Measurements from ENCODE around the gene FBXL17.

FBXL17 gene

GRCh38 chr5:107997338-107997980 lies 384.4 kb downstream of the FBXL17 start:
- DNase-seq (ENCODE audit: low read depth) = peak; percentile 6

GRCh38 chr5:107993341-107993740 lies 388.6 kb downstream of the FBXL17 start:
- DNase-seq (ENCODE audit: low read depth) = no peak

GRCh38 chr5:107990881-107991810 lies 390.8 kb downstream of the FBXL17 start:
- DNase-seq (ENCODE audit: low read depth) = no peak

- DNase-seq (ENCODE audit: low read depth) = peak; percentile 32
These were observed 396.8 kb downstream of the FBXL17 start for GRCh38 chr5:107985144-107985543.

- no peak for DNase-seq (ENCODE audit: low read depth)
These were observed 399.0 kb downstream of the FBXL17 start for GRCh38 chr5:107982703-107983425.

GRCh38 chr5:107980923-107981692 lies 400.8 kb downstream of the FBXL17 start:
- DNase-seq (ENCODE audit: low read depth) = no peak

- DNase-seq (ENCODE audit: low read depth) = no peak
These were observed 402.0 kb downstream of the FBXL17 start for GRCh38 chr5:107979900-107980299.

GRCh38 chr5:107979291-107979690 lies 402.6 kb downstream of the FBXL17 start:
- DNase-seq (ENCODE audit: low read depth) = peak; percentile 43

- no peak for DNase-seq (ENCODE audit: low read depth)
These were observed 404.3 kb downstream of the FBXL17 start for GRCh38 chr5:107977550-107978071.

- DNase-seq (ENCODE audit: low read depth) = no peak
These were observed 406.3 kb downstream of the FBXL17 start for GRCh38 chr5:107975568-107975967.

- DNase-seq (ENCODE audit: low read depth) = no peak
These were observed 410.1 kb downstream of the FBXL17 start for GRCh38 chr5:107971846-107972245.

GRCh38 chr5:107969847-107970246 lies 412.1 kb downstream of the FBXL17 start:
- no peak for DNase-seq (ENCODE audit: low read depth)

GRCh38 chr5:107968998-107969397 lies 412.9 kb downstream of the FBXL17 start:
- DNase-seq (ENCODE audit: low read depth) = no peak

GRCh38 chr5:107968406-107968843 lies 413.5 kb downstream of the FBXL17 start:
- DNase-seq (ENCODE audit: low read depth) = no peak

GRCh38 chr5:107966201-107966600 lies 415.7 kb downstream of the FBXL17 start:
- no peak for DNase-seq (ENCODE audit: low read depth)

GRCh38 chr5:107964722-107965121 lies 417.2 kb downstream of the FBXL17 start:
- no peak for DNase-seq (ENCODE audit: low read depth)

GRCh38 chr5:107959573-107960279 lies 422.2 kb downstream of the FBXL17 start:
- no peak for DNase-seq (ENCODE audit: low read depth)

GRCh38 chr5:107958861-107959260 lies 423.0 kb downstream of the FBXL17 start:
- DNase-seq (ENCODE audit: low read depth) = no peak

- DNase-seq (ENCODE audit: low read depth) = no peak
These were observed 423.5 kb downstream of the FBXL17 start for GRCh38 chr5:107958432-107958831.

- DNase-seq (ENCODE audit: low read depth) = no peak
These were observed 424.8 kb downstream of the FBXL17 start for GRCh38 chr5:107957051-107957450.

GRCh38 chr5:107955321-107955720 lies 426.6 kb downstream of the FBXL17 start:
- no peak for DNase-seq (ENCODE audit: low read depth)

Data from amniotic epithelial cell (primary cell).